Kidney glomerular epithelial cell (primary cell): ENCODE results near the gene PLA2G12B.
"Not testable (repeated sequence)": the region's sequence is repeated elsewhere in the genome, so short reads cannot be mapped to it uniquely, and the experiment has no call there.

Experiments used
- DNase-seq: peaks from one replicate; lab custom pipeline; 2025; lab: John Stamatoyannopoulos, UW

PLA2G12B gene

GRCh38 chr10:72935361-72935760 lies 19.2 kb downstream of the PLA2G12B start:
- DNase-seq = no peak

GRCh38 chr10:72932259-72933015 lies 22.2 kb downstream of the PLA2G12B start:
- no peak for DNase-seq

GRCh38 chr10:72930276-72930675 lies 24.3 kb downstream of the PLA2G12B start:
- no peak for DNase-seq

- no peak for DNase-seq
These were observed 25.8 kb downstream of the PLA2G12B start for GRCh38 chr10:72928798-72929197.

DNA sequence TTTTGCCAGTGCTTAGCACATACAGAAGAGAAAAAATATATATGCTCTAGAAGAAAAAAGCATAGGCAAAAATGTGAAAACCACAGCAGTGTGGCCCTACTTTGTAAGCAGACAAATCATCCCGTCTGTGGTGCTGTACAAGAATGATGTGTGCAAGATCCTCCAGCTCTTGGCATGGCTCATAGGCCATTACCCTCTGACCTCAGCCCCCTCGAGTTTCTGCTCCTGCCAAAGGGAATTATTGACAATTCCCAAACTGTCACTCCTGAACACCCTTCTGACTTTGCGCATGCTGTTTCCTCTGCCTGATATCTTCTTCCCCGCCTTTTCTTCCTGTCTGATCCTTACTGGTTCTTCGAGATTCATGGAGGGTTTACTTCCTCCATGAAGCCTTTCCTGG lies 27.1 kb downstream of the PLA2G12B start:
- DNase-seq = no peak

DNA sequence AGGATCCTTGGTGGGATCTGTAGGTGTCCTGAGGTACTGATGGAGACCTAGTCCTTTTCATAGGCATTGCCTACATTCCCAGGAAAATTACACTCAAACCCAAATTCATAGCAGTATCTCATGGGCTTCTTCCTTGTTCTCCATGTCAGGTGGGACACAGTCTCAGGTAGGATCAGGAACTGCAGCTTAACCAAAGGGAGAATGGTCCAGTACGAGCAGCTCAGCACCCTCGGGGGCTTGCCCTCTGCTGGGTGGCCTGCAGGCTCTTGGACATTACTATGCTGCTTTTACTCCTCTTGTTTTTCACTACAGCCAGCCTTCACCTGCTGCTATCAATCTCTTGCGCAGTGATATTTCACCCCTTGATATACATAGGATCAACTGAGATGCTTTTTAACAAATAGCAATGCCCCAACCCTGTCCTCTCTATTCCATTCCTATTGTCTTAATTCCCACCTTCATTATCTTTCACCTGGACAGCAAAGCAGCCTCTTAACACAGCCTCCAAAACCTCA lies 28.6 kb downstream of the PLA2G12B start:
- DNase-seq = no peak

GRCh38 chr10:72924351-72924750 lies 30.3 kb downstream of the PLA2G12B start:
- DNase-seq = no peak

DNA sequence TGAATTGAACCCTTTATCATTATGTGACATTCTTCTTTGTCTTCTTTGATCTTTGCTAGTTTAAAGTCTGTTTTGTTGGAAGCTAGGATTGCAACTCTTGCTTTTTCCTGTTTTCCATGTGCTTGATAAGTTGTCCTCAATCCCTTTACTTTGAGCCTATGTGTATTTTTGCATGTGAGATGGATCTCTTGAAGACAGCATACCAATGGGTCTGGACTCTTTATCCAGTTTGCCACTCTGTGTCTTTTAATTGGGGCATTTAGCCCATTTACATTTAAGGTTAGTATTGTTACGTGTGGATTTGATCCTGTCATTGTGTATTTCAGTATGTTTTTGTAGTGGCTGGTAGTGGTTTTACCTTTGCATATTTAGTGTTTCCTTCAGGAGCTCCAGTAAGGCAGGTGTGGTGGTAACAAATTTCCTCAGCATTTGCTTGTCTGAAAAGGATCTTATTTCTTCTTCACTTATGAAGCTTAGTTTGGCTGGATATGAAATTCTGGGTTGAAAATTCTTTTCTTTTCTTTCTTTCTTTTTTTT lies 33.4 kb downstream of the PLA2G12B start:
- DNase-seq = not testable (repeated sequence)

DNA sequence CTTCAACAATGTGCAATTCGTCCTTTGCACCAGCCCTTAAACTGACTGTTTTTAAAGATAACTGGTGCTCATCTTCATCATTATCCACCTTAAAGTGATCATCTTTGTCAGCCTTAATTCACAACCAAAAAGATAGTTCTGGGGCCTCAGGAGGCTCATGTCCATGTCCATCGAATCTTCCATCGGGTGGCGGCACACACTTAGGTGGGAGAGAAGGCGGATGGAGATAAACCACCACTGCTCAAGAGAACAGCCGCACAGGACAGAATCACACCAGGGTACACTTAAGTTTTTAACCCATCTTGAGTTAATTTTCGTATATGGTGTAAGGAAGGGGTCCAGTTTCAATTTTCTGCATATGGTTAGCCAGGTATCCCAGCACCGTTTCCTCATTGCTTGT lies 36.3 kb downstream of the PLA2G12B start:
- no peak for DNase-seq

DNA sequence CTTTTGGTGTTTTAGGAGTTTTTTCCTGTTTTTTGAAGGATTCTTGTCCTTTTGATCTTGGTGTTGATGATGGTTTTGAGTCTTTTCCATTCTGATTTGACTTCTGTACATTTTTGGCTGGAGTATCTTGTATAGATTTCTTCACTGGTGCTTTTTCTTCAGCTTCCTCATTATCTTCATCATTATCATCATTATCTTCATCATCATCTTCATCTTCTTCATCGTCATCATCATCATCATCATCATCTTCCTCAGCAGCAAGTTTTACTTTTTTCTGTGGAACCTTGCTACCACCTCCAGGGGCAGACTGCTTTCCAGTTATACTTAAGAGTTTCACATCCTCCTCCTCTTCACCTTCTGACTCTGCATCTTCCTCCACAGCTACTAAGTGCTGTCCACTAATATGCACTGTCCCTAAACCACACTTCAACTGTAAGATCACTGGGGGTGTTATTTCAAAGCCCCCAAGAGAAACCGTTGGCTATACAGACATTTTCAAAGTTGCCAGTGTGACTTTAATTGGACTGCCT lies 36.7 kb downstream of the PLA2G12B start:
- not testable (repeated sequence) for DNase-seq

DNA sequence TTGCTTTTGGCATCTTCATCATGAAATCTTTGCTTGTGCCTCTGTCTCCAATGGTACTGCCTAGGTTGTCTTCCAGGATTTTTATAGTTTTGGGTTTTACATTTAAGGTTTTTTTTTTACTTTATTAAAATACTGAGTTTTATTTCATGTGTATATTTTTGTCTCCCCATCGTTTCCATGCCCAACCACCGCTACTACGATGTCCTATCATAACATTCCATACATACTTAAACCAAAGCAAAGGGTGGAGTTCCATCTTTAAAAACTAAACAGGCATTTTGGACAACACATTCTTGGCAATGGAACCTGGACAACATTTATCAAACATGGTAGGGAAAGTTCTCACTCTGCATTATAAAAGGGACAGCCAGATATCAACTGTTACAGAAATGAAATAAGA lies 37.4 kb downstream of the PLA2G12B start:
- DNase-seq = not testable (repeated sequence)

DNA sequence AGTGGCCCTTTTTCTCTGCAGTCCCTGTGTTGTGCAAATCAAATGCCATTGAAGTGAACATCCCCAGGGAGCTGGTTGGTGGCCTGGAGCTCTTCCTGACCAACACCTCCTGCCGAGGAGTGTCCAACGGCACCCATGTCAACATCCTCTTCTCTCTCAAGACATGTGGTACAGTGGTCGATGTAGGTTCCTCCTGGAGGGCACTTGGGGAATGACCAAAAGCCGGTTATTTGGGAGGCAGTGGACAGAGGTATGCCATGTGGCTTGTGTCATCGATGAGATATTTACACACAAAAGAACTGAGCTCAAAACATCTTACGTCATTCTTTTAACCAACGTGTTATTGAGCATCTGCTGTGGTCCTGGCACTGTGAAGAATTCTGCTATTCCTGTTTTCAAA lies 41.3 kb downstream of the PLA2G12B start:
- DNase-seq = no peak

DNA sequence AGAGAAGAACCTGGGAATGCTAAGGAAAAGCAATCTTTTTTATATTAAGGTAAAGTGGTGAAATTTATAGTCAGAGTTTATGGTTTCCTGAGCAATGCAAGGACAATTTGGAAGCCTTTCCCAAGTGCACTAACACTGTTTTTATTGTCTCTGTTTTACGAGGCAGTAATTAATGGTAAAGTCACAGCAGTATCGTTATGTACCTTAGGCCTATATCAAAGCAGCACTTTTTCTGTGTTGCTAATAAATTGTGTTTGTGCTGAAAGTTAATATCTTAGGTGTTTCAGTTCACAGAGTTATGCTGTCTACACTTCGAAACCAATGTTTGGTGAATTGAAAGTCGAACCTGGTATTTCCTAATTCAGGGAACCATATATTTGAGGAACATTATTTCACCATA lies 41.9 kb downstream of the PLA2G12B start:
- DNase-seq = no peak

- no peak for DNase-seq
These were observed 42.8 kb downstream of the PLA2G12B start for GRCh38 chr10:72911758-72912157.

- no peak for DNase-seq
These were observed 43.9 kb downstream of the PLA2G12B start for GRCh38 chr10:72910705-72911104.

- DNase-seq = no peak
These were observed 48.2 kb downstream of the PLA2G12B start for GRCh38 chr10:72906446-72906845.

DNA sequence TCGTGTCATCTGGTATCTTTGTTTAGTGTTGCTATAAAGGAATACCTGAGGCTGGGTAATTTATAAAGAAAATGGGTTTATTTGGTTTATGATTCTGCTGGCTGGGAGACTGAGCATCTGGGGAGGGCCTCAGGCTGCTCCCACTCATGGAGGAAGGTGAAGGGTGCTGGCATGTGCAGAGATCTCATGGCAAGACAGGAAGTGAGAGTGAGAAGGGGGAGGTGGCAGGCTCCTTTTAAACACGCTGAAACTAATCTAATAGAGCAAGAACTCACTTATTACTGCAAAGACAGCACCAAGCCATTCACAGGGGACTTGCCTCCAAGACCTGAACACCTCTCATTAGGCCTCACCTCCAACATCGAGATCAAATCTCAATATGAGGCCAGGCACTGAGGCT lies 49.8 kb downstream of the PLA2G12B start:
- DNase-seq = no peak

DNA sequence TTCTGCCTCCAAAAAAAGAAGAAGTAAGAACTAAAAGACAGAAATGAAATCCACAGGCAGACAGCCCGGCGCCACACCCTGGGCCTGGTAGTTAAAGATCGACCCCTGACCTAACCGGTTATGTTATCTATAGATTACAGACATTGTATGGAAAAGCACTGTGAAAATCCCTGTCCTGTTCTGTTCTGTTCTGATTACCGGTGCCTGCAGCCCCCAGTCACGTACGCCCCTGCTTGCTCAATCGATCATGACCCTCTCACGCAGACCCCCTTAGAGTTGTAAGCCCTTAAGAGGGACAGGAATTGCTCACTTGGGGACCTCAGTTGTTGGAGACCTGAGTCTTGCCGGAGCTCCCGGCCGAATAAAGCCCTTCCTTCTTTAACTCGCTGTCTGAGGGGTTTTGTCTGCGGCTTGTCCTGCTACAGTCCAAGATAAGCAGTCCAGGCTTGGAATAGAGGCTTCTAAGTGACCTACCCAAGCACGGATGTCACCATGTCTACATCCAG lies 50.6 kb downstream of the PLA2G12B start:
- DNase-seq = not testable (repeated sequence)

- no peak for DNase-seq
These were observed 55.1 kb downstream of the PLA2G12B start for GRCh38 chr10:72899545-72899944.

GRCh38 chr10:72898616-72899015 lies 56.0 kb downstream of the PLA2G12B start:
- DNase-seq = no peak

- no peak for DNase-seq
These were observed 59.3 kb downstream of the PLA2G12B start for GRCh38 chr10:72895236-72895850.

DNA sequence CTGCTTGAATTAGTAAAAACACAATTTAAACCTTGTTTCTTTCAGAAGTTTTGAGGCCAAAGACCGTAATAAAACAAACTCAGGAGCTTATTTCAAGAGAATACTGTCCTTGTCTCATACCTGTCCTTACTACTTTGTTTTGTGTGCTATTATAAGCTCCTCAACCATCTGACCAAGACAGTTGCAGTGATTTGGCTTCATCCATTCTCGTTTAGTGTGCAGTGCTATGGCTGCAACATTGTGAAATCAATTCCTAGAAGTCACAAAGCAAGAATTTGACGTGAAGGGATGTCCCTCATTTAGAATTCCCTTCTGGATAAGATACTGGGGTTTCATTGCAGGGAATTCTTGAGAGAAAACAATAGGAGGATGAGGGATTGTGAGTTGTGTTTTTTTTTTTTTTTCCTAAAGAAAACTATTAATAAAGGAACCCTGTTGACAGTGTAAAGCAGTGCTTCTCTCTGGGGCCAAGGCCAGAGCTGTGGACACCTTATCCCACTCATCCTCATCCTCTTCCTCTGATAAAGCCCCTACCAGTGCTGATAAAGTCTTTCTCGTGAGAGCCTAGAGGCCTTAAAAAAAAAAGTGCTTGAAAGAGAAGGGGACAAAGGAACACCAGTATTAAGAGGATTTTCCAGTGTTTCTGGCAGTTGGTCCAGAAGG lies 61.3 kb downstream of the PLA2G12B start, which contains the start of gene OIT3:
TSS of gene OIT3 (plus strand) at position 604 of the 663 bp plus-strand sequence. CDS start 60 bp downstream, outside the sequence.
- DNase-seq = no peak
